ENCODE measurements around the gene OR3A2.

- TF ChIP-seq, protein P1, sequence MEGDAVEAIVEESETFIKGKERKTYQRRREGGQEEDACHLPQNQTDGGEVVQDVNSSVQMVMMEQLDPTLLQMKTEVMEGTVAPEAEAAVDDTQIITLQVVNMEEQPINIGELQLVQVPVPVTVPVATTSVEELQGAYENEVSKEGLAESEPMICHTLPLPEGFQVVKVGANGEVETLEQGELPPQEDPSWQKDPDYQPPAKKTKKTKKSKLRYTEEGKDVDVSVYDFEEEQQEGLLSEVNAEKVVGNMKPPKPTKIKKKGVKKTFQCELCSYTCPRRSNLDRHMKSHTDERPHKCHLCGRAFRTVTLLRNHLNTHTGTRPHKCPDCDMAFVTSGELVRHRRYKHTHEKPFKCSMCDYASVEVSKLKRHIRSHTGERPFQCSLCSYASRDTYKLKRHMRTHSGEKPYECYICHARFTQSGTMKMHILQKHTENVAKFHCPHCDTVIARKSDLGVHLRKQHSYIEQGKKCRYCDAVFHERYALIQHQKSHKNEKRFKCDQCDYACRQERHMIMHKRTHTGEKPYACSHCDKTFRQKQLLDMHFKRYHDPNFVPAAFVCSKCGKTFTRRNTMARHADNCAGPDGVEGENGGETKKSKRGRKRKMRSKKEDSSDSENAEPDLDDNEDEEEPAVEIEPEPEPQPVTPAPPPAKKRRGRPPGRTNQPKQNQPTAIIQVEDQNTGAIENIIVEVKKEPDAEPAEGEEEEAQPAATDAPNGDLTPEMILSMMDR (IDR thresholded peaks at IDR 0.05) = no peak
- no peak for TF ChIP-seq POLR2A (IDR thresholded peaks at IDR 0.05)
Measured at GRCh38 chr17:3271072-3271848, 114.8 kb downstream of the OR3A2 start.
